ENCODE data around the gene ADGRE2. TPM values are rescaled to one million over a fixed set of nuclear protein-coding genes. Genes with fewer than 3 reads are reported as not detected.
"Not testable (repeated sequence)": the region's sequence is repeated elsewhere in the genome, so short reads cannot be mapped to it uniquely, and the experiment has no call there.

The ADGRE2 gene
- total RNA-seq, 1 experiment from 2014 or later = 0.21 TPM

DNA sequence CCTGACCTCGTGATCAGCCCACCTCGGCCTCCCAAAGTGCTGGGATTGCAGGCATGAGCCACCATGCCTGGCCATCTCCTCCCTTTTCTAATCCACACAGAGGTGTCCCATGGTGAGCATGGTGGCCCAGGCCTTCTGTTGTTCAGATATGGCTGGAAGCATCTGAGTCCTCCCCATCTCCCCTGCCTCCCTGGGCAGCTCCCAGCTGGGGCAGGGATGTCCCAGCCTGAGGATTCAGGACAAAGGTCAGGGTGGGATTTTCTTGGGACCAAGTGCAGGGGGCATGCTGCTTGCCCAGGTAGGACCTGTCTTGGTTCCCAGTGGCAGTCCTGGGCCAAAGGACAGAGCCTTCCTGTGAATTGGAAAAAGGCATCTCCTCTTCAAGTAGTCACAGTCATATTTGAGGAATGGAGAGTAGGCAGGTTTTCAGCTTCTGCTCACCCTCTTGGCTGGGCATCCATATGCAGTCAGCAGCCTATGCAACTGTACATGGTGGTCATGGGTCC is 10.8 kb downstream of the ADGRE2 start:
- TF ChIP-seq POLR2AphosphoS5 (IDR thresholded peaks at IDR 0.05; ENCODE audit: low read depth, low read length) = no peak
- no peak for TF ChIP-seq SIN3A (IDR thresholded peaks at IDR 0.05; ENCODE audit: borderline replicate concordance, insufficient read depth, low read depth, low read length)
- TF ChIP-seq, protein P1, sequence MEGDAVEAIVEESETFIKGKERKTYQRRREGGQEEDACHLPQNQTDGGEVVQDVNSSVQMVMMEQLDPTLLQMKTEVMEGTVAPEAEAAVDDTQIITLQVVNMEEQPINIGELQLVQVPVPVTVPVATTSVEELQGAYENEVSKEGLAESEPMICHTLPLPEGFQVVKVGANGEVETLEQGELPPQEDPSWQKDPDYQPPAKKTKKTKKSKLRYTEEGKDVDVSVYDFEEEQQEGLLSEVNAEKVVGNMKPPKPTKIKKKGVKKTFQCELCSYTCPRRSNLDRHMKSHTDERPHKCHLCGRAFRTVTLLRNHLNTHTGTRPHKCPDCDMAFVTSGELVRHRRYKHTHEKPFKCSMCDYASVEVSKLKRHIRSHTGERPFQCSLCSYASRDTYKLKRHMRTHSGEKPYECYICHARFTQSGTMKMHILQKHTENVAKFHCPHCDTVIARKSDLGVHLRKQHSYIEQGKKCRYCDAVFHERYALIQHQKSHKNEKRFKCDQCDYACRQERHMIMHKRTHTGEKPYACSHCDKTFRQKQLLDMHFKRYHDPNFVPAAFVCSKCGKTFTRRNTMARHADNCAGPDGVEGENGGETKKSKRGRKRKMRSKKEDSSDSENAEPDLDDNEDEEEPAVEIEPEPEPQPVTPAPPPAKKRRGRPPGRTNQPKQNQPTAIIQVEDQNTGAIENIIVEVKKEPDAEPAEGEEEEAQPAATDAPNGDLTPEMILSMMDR (IDR thresholded peaks at IDR 0.05) = no peak
- TF ChIP-seq, protein P2, sequence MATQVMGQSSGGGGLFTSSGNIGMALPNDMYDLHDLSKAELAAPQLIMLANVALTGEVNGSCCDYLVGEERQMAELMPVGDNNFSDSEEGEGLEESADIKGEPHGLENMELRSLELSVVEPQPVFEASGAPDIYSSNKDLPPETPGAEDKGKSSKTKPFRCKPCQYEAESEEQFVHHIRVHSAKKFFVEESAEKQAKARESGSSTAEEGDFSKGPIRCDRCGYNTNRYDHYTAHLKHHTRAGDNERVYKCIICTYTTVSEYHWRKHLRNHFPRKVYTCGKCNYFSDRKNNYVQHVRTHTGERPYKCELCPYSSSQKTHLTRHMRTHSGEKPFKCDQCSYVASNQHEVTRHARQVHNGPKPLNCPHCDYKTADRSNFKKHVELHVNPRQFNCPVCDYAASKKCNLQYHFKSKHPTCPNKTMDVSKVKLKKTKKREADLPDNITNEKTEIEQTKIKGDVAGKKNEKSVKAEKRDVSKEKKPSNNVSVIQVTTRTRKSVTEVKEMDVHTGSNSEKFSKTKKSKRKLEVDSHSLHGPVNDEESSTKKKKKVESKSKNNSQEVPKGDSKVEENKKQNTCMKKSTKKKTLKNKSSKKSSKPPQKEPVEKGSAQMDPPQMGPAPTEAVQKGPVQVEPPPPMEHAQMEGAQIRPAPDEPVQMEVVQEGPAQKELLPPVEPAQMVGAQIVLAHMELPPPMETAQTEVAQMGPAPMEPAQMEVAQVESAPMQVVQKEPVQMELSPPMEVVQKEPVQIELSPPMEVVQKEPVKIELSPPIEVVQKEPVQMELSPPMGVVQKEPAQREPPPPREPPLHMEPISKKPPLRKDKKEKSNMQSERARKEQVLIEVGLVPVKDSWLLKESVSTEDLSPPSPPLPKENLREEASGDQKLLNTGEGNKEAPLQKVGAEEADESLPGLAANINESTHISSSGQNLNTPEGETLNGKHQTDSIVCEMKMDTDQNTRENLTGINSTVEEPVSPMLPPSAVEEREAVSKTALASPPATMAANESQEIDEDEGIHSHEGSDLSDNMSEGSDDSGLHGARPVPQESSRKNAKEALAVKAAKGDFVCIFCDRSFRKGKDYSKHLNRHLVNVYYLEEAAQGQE (IDR thresholded peaks at IDR 0.05; ENCODE audit: insufficient read depth in 1 of 2, low read depth in 2 of 2, low read length in 1 of 2) = no peak
- TF ChIP-seq TCF7L2 (IDR thresholded peaks at IDR 0.05; ENCODE audit: low read depth, low read length) = no peak
- no TSS peak for BruUV-seq (replicated peaks)
- no peak for DNase-seq (ENCODE audit: low read depth, low spot score)
- H3K9me3 ChIP-seq (ENCODE audit: control insufficient read depth, insufficient read depth, low read depth, low read length) = no peaks in the 10 kb centered on the region
- ChIA-PET CTCF (no interaction called here), POLR2A (interaction anchor here (0.5 kb wide), 1 partner anchor 1983 kb away, joined by 4 read pairs; no protein-coding TSS in a partner anchor)
- in situ Hi-C loops (cut with HindIII; ENCODE audit: low pct_unique_long_range_greater_than_20kb, low sequenced_read_pairs) (no loop called here), intact Hi-C loops (cut with micrococcal nuclease; ENCODE audit: unreplicated experiment) (no loop called here)
- ATAC-seq = no peak
- H3K27me3 ChIP-seq (ENCODE audit: control insufficient read depth, insufficient read depth, low read length) = no peaks in the 10 kb centered on the region
- H3K36me3 ChIP-seq (ENCODE audit: control insufficient read depth, insufficient read depth, low read length) = no peaks in the 10 kb centered on the region
- H3K4me3 ChIP-seq (ENCODE audit: low read depth in 2 of 2, low read length in 2 of 2) = no peak overlapping the region
- H3K27ac ChIP-seq (ENCODE audit: low read length) = no peak overlapping the region
- no peaks in the 10 kb centered on the region for H3K4me1 ChIP-seq (ENCODE audit: control insufficient read depth, insufficient read depth, low read length)

DNA sequence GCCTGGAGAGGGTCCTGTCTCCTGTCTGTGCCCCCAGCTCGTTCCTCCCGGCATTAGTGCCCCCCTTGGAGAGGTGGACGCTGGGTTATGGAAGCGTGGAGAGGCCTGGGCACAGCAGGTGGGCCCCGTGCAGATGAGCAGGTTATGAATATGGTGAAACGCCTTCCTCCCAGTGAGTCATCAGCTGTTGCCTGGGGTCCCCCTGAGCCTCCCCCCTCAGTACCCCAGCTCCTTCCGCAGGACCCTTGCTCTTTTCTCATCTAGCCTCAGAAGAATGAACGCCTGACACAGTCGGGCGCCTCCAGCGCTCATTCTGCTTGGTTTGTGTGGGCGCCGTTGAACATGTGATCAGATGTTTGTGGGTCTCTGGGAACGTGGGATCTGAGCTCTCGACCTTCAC is 12.5 kb downstream of the ADGRE2 start:
- H3K27ac ChIP-seq (ENCODE audit: low read length); in situ Hi-C loops (cut with HindIII; ENCODE audit: low pct_unique_long_range_greater_than_20kb, low sequenced_read_pairs); DNase-seq (ENCODE audit: low read depth, low spot score); ATAC-seq; intact Hi-C loops (cut with micrococcal nuclease; ENCODE audit: unreplicated experiment); H3K27me3 ChIP-seq (ENCODE audit: control insufficient read depth, insufficient read depth, low read length); POLR2A ChIA-PET; H3K9me3 ChIP-seq (ENCODE audit: control insufficient read depth, insufficient read depth, low read depth, low read length); BruUV-seq (replicated peaks); H3K4me3 ChIP-seq (ENCODE audit: low read depth in 2 of 2, low read length in 2 of 2); H3K4me1 ChIP-seq (ENCODE audit: control insufficient read depth, insufficient read depth, low read length); H3K36me3 ChIP-seq (ENCODE audit: control insufficient read depth, insufficient read depth, low read length): not testable (repeated sequence)
- CTCF ChIA-PET = interaction anchor here (0.7 kb wide), 1 partner anchor 294 kb away, joined by 3 read pairs; no protein-coding TSS in a partner anchor

DNA sequence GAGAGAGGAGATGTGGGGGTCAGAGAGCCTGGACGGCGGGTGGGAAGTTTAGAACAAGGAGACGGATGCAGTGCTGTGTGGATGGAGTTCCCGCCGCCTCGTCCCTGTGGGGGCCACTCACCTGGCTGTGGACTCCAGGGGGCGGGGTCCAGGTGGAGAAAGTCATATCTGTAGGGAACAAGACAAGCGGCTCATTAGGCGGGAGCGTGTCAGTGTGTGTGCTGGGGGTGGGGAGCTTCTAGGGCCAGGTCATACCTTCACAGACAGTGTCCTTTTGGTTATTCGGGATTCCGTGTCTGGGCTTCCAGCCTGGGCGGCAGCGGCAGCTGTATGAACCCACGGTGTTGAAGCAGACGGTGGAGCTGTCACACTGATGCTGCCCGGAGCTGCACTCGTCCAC is 13.0 kb downstream of the ADGRE2 start:
- H3K36me3 ChIP-seq (ENCODE audit: control insufficient read depth, insufficient read depth, low read length) = not testable (repeated sequence)

More for the DNA sequence above, 13.0 kb downstream of the ADGRE2 start:
- in situ Hi-C loops (cut with HindIII; ENCODE audit: low pct_unique_long_range_greater_than_20kb, low sequenced_read_pairs); POLR2A ChIA-PET; intact Hi-C loops (cut with micrococcal nuclease; ENCODE audit: unreplicated experiment); H3K4me1 ChIP-seq (ENCODE audit: control insufficient read depth, insufficient read depth, low read length); CTCF ChIA-PET; H3K4me3 ChIP-seq (ENCODE audit: low read depth in 2 of 2, low read length in 2 of 2); H3K27ac ChIP-seq (ENCODE audit: low read length); H3K27me3 ChIP-seq (ENCODE audit: control insufficient read depth, insufficient read depth, low read length); ATAC-seq; H3K9me3 ChIP-seq (ENCODE audit: control insufficient read depth, insufficient read depth, low read depth, low read length); BruUV-seq (replicated peaks); DNase-seq (ENCODE audit: low read depth, low spot score): not testable (repeated sequence)

Data from Panc1 (cell line).